ENCODE results near the gene PDE8B.

Gene PDE8B

GRCh38 chr5:77409870-77410621, 199.6 kb downstream of the PDE8B start:
- no peak for DNase-seq (ENCODE audit: low spot score)

DNA sequence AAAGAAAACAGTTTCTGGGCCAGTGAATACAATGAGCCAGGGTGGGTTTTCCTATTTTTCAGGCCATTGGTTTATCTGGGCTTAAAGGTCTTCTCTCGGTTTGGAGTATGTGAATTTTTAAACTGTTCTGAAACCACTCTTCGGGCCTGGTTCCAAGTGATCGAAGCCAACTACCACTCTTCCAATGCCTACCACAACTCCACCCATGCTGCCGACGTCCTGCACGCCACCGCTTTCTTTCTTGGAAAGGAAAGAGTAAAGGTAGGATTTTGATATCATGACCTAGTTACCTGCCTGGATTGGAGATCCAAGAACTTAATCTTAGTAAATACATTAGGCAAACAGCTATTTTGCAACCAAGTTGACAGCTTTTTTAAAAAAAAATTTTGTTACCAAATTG, 202.6 kb downstream of the PDE8B start:
- no peak for DNase-seq (ENCODE audit: low spot score)

DNA sequence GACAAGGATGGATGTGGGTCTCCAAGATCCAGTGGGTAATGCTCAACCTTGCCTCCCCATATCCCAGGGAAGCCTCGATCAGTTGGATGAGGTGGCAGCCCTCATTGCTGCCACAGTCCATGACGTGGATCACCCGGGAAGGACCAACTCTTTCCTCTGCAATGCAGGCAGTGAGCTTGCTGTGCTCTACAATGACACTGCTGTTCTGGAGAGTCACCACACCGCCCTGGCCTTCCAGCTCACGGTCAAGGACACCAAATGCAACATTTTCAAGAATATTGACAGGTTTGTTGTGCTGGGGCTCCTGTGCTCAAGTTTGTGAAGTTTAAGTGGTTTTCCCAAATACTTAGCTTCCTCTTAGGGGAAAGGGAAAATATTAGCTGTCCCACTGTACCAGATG, 207.7 kb downstream of the PDE8B start:
- no peak for DNase-seq (ENCODE audit: low spot score)

- DNase-seq (ENCODE audit: low spot score), result no peak
Measured at GRCh38 chr5:77418601-77419581, 208.4 kb downstream of the PDE8B start.

- DNase-seq (ENCODE audit: low spot score), result no peak
Measured at GRCh38 chr5:77419644-77420582, 209.4 kb downstream of the PDE8B start.

GRCh38 chr5:77420940-77421339, 210.5 kb downstream of the PDE8B start:
- no peak for DNase-seq (ENCODE audit: low spot score)

DNA sequence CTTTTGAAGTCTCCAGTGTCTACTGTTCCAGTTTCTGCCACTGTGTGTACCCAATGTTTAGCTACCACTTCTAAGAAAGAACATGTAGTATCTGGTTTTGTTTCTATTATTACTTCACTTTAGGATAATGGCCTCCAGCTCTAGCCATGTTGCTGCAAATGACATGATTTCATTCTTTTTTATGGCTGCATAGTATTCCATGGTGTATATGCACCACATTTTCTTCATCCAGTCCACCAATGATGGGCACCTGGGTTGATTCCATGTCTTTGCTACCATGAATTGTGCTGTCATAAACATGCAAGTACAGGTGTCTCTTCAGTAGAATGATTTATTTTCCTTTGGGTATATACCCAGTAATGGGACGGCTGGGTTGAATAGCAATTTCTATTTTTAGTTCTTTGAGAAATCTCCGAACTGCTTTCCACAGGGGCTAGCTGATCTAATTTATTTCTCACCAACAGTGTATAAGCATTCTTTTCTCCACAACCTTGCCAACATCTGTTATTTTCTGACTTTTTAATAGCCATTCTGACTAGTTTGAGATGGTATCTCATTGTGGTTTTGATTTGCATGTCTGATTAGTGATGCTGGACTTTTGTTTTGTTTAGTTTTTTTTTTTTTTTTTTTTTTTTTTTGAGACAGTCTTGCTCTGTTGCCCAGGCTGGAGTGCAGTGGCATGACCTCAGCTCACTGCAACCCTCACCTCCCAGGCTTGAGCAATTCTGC, 212.7 kb downstream of the PDE8B start:
- no peak for DNase-seq (ENCODE audit: low spot score)

DNA sequence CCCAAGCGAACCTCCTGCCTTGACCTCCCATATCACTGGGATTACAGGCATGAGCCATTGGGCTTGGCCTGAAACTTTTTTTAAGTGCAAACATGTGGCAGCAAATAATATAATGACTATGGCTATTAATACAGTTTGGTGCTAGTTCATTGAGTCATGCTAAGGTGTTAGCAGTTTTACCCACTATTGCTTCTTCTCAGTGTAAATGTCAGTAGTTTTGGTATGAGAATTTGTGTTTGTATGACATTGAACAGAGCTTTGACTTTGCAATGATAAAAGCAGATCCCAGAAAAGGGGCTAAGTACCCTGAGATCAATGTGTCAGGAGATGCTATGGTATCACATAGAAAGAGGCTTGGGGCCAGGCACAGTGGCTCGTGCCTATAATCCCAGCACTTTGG, 214.4 kb downstream of the PDE8B start:
- no peak for DNase-seq (ENCODE audit: low spot score)

DNA sequence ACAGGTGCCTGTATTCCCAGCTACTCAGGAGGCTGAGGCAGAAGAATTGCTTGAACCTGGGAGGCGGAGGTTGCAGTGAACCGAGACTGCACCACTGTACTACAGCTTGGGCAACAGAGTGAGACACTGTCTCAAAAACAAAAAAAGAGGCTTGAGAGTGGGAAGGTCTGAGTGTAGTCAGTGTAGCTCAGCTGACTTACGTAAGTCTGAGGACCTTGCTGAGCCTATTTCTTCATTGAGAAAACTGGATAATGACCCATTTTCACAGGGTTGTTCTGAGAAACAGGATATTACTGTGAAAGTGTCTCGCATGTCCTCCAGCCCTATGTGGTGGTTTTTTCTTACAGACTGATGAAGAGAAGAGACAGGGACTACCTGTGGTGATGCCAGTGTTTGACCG, 214.9 kb downstream of the PDE8B start:
- DNase-seq (ENCODE audit: low spot score), result no peak

GRCh38 chr5:77425998-77426659, 215.6 kb downstream of the PDE8B start:
- DNase-seq (ENCODE audit: low spot score), result no peak

DNA sequence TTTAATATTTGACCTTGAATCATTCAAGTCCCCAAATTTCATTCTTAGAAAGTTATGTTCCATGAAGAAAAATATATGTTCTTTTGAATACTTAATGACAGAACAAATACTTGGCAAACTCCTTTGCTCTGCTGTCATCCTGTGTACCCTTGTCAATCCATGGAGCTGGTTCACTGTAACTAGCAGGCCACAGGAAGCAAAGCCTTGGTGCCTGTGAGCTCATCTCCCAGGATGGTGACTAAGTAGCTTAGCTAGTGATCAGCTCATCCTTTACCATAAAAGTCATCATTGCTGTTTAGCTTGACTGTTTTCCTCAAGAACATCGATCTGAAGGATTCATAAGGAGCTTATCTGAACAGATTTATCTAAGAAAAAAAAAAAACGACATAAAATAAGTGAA, 216.2 kb downstream of the PDE8B start:
- DNase-seq (ENCODE audit: low spot score), result no peak

- no peak for DNase-seq (ENCODE audit: low spot score)
Measured at GRCh38 chr5:77427998-77428397, 217.5 kb downstream of the PDE8B start.

DNA sequence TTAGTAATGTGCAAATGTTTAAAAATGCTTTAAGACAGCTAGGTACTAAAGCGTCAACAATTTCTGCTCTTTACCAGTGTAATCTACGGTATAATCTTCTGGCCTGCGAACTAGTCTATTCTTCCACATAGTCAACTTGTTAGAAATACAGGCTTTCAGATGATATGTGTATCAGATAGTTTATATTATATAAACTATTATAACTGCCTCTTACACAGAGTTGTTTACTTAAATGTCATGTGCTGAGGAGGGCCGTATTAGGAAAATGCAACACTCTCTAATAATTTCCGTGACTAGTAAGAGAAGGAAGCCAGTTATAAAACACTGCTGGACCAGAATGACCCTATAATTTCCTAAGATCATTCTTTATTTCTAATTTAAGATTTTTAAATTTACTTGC, 218.0 kb downstream of the PDE8B start:
- no peak for DNase-seq (ENCODE audit: low spot score)

DNA sequence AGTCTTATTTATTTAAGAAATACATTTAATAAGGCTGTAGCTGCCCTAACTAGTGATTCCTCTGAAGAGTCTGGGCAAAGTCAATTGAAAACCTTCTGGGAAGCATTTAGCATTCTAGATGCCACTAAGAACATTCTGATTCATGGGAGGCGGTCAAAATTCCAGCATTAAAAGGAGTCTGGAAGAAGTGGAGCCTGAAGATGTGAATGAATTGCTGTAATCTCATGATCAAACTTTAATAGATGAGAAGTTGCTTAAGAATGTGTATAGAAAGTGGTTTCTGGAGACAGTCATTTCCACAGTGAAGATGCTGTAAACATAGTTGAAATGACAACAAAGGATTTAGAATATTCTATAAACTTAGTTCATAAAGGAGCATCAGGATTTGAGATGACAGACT, 220.2 kb downstream of the PDE8B start:
- no peak for DNase-seq (ENCODE audit: low spot score)

DNA sequence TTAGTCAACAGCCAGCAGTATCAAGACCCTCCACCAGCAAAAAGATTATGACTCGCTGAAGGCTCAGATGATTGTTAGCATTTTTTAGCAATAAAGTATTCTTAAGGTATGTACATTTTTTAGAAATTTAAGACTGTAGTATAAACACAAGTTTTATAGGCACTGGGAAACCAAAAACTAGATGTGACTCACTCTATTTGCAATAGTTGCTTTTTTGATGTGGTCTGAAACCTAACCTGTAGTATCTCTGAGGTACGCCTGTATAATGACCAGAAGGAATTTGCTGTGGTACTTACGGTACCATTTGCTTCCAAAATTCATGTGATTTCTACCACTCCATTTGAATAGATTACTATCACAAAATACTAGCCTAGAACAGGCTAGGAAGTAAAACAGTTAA, 220.8 kb downstream of the PDE8B start:
- no peak for DNase-seq (ENCODE audit: low spot score)

- no peak for DNase-seq (ENCODE audit: low spot score)
Measured at GRCh38 chr5:77431719-77432118, 221.2 kb downstream of the PDE8B start.

- DNase-seq (ENCODE audit: low spot score), result peak; percentile 15
Measured at GRCh38 chr5:77437194-77437593, 226.7 kb downstream of the PDE8B start.

DNA sequence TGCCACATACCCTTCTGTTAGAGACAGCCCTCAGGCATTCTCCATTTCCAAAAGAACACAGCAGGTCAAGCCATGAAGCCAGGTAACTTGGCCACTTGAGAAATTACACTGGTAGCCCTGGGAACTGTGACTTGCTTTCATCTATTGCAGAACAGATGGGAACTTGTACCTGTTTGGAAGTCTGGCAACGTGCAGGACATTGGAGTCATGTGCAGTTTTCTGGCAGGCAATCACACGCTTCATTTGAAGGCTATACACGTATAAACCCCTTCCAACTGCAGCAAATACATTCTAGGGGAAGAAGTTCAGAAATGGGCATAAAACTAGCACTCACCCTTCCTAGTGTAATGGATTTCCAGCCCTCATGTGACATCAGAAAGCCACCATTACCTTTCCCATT, 227.6 kb downstream of the PDE8B start:
- DNase-seq (ENCODE audit: low spot score), result no peak

GRCh38 chr5:77443670-77444069, 233.2 kb downstream of the PDE8B start:
- no peak for DNase-seq (ENCODE audit: low spot score)

DNA sequence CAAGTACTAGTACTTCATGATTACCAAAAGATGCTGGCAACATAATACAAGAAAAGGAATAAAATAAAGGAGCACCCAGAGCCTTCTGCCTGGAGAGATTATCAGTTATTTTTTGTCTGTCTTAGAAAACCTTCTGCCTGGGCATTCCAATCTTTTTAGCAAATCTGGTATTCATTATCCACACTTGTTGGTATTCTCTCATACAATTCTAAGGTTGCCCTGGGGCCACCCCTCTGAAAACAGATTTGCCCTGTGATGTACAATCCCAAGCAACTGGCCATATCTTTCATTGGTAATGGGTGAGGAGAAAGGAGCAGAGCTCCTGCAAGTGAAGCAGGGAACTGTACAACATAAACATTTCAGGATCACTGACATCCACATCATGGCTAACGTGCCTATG, 233.9 kb downstream of the PDE8B start:
- DNase-seq (ENCODE audit: low spot score), result no peak

DNA sequence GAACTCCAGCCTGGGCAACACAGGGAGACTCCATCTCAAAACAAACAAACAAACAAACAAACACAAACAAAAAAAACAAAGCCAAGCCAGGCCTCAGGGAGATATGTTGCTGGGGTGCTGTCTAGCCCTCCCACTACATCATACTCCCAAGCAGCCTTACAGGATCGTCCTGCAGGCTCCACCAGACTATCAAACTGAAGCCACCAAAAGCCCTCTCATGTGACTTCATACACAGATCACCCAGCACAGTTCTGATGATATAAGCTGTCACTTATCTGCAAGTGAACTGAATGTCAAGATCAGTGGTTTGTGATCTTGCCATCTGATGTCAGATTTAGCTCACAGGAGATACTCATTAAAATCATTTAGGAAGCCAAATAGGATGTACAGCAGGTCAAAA, 238.4 kb downstream of the PDE8B start:
- DNase-seq (ENCODE audit: low spot score), result no peak
